K562 (cell line): ENCODE results near the gene KRT77. TPM values are rescaled to one million over a fixed set of nuclear protein-coding genes. Genes with fewer than 3 reads are reported as not detected.

Experiments used
- ATAC-seq: fragments of 200-7000 bp; cut with Tn5 transposase; 3 replicates; pipeline ENCODE4 v1.9.1; 2020; ENCODE audit warnings: moderate library complexity
- BruUV-seq: library from RNA; stranded (reverse); fragments of 400-500 nt; replicated peaks from 2 replicates; lab custom pipeline; 2021; lab: Mats Ljungman, UMichigan
- CTCF ChIA-PET: fragments of 300-600 bp; formaldehyde crosslinking; extraction: SDS; loops from one replicate; lab custom pipeline; 2021; ENCODE audit warnings: low intra/inter-chr PET ratio; lab: Yijun Ruan, JAX
- POLR2A ChIA-PET: fragments of 300-600, 350-650 bp; sonication (Branson Sonifier 250); formaldehyde crosslinking; extraction: SDS; loops from one replicate; lab custom pipeline; 2021; ENCODE audit warnings: antibody characterized with exemption, inconsistent platforms; lab: Yijun Ruan, JAX
- DNase-seq, 4 experiments: peaks; one replicate each; pipeline versions ENCODE4 v3.0.0 to v3.0.0-alpha.2; 2011 to 2018; ENCODE audit warnings: low spot score in 3 of 4, mixed read lengths in 3 of 4; ENCODE audit errors: extremely low read depth in 1 of 4
- FAIRE-seq: peaks from 2 replicates; lab custom pipeline; 2011; peaks lifted over from hg19 to GRCh38; lab: Jason Lieb, UNC
- H2AFZ ChIP-seq: 2 replicates; pipeline ENCODE4 v1.6.0; 2011; ENCODE audit warnings: low read depth, low read length, control low read depth, inconsistent platforms
- H3K27ac ChIP-seq: fragments of 200-600 bp; 3 replicates; pipeline ENCODE4 v1.8.0; 2011; ENCODE audit warnings: low read depth, mild to moderate bottlenecking, control low read depth, inconsistent platforms, low read length, moderate library complexity, mixed read lengths; ENCODE audit errors: extremely low read depth
- H3K27me3 ChIP-seq, 2 experiments: fragments of 300-600 bp in 1 of 2; 2 replicates in 1 of 2; 3 replicates in 1 of 2; pipeline versions ENCODE4 v1.6.0 to v1.8.0; 2011; ENCODE audit warnings: inconsistent platforms in 2 of 2, low read length in 2 of 2, mild to moderate bottlenecking in 1 of 2, mixed read lengths in 1 of 2, moderate library complexity in 1 of 2; ENCODE audit not compliant: control insufficient read depth in 2 of 2, insufficient read depth in 2 of 2
- H3K36me3 ChIP-seq: fragments of 300-600 bp; 3 replicates; pipeline ENCODE4 v1.8.0; 2011; ENCODE audit warnings: mild to moderate bottlenecking, low read length, inconsistent platforms; ENCODE audit not compliant: control insufficient read depth, insufficient read depth
- H3K4me1 ChIP-seq, 2 experiments: fragments of 200-600 bp in 1 of 2; replicated peaks in 1 of 2; 2 replicates in 1 of 2; 3 replicates in 1 of 2; pipeline versions ENCODE4 v1.5.1 to v1.8.0; 2011; ENCODE audit warnings: inconsistent platforms in 2 of 2, low read length in 2 of 2, mild to moderate bottlenecking in 1 of 2, mixed read lengths in 1 of 2, moderate library complexity in 1 of 2; ENCODE audit not compliant: control insufficient read depth in 2 of 2, insufficient read depth in 2 of 2
- H3K4me2 ChIP-seq: 2 replicates; pipeline ENCODE4 v1.6.1; 2011; ENCODE audit warnings: low read length, control low read depth, inconsistent platforms, mixed read lengths; ENCODE audit not compliant: insufficient read depth
- H3K4me3 ChIP-seq: fragments of 200-600 bp; sonication (generic), shearing (Covaris generic); 2 replicates; pipeline ENCODE4 v1.5.1; 2016; ENCODE audit warnings: control low read depth, inconsistent platforms
- H3K79me2 ChIP-seq: fragments of 200-600 bp; 3 replicates; pipeline ENCODE4 v1.8.0; 2011; ENCODE audit warnings: low read length, inconsistent platforms; ENCODE audit not compliant: control insufficient read depth, insufficient read depth
- H3K9ac ChIP-seq, 2 experiments: 2 replicates each; pipeline versions ENCODE4 v1.6.0 to v1.6.1; 2011; ENCODE audit warnings: low read depth in 2 of 2, low read length in 2 of 2, control low read depth in 1 of 2, inconsistent platforms in 1 of 2, mild to moderate bottlenecking in 1 of 2, mixed read lengths in 1 of 2; ENCODE audit not compliant: insufficient read depth in 1 of 2
- H3K9me1 ChIP-seq: one replicate; pipeline ENCODE4 v1.6.0; 2011; ENCODE audit warnings: inconsistent platforms, mild to moderate bottlenecking, low read length, moderate library complexity; ENCODE audit not compliant: control insufficient read depth, insufficient read depth
- H3K9me3 ChIP-seq: replicated peaks from 2 replicates; pipeline ENCODE4 v1.5.1; 2011; ENCODE audit warnings: low read depth, low read length, inconsistent platforms; ENCODE audit not compliant: control insufficient read depth, insufficient read depth
- H4K20me1 ChIP-seq: replicated peaks from 2 replicates; pipeline ENCODE4 v1.6.1; 2011; ENCODE audit warnings: low read length, inconsistent platforms, mixed read lengths; ENCODE audit not compliant: control insufficient read depth, insufficient read depth
- CREB3L1 ChIP-seq: fragments of 450-650 bp; IDR thresholded peaks from 2 replicates; pipeline ENCODE4 v1.6.1; 2014; ENCODE audit warnings: low read depth, mild to moderate bottlenecking, moderate library complexity, borderline replicate concordance
- E2F4 ChIP-seq: sonication (generic); formaldehyde crosslinking; IDR thresholded peaks from 2 replicates; pipeline ENCODE4 v1.8.0; 2022; ENCODE audit warnings: mild to moderate bottlenecking, low read depth, missing genetic modification reagents
- ELF2 ChIP-seq: fragments of 250-450 bp; sonication (Bioruptor Pico); IDR thresholded peaks from 2 replicates; pipeline ENCODE4 v1.5.0; 2021; ENCODE audit warnings: mild to moderate bottlenecking
- GABPB1 ChIP-seq: sonication (generic); formaldehyde crosslinking; IDR thresholded peaks from 2 replicates; pipeline ENCODE4 v1.8.0; 2022; ENCODE audit warnings: mild to moderate bottlenecking, missing genetic modification reagents
- HNRNPK ChIP-seq: fragments of 200-400 bp; formaldehyde crosslinking; IDR thresholded peaks from one replicate; pipeline ENCODE4 v1.6.1; 2018; ENCODE audit warnings: mild to moderate bottlenecking, low read depth, low read length; ENCODE audit not compliant: poor library complexity, severe bottlenecking
- NFXL1 ChIP-seq: fragments of 450-650 bp; formaldehyde crosslinking; IDR thresholded peaks from 2 replicates; pipeline ENCODE4 v1.4.0; 2021; ENCODE audit warnings: mild to moderate bottlenecking
- SAP30 ChIP-seq: fragments of 200-600 bp; sonication (generic); IDR thresholded peaks from 2 replicates; pipeline ENCODE4 v1.6.1; 2012; ENCODE audit warnings: borderline replicate concordance, low read depth, mild to moderate bottlenecking, moderate library complexity, low read length, control low read depth, inconsistent platforms; ENCODE audit not compliant: insufficient read depth, poor library complexity, severe bottlenecking
- SMARCC2 ChIP-seq: fragments of 450-650 bp; IDR thresholded peaks from 2 replicates; pipeline ENCODE4 v1.6.1; 2017; ENCODE audit warnings: antibody characterized with exemption, moderate library complexity, mild to moderate bottlenecking, low read depth
- USF1 ChIP-seq: sonication (generic); formaldehyde crosslinking; IDR thresholded peaks from 2 replicates; pipeline ENCODE4 v1.9.0; 2022; ENCODE audit warnings: mild to moderate bottlenecking, missing genetic modification reagents
- ZKSCAN1 ChIP-seq: fragments of 150-350 bp; IDR thresholded peaks from 2 replicates; pipeline ENCODE4 v1.6.1; 2016; ENCODE audit warnings: low read depth, low read length
- ZNF354B ChIP-seq: fragments of 250-450 bp; sonication (Bioruptor Pico); IDR thresholded peaks from 2 replicates; pipeline ENCODE4 v1.4.0; 2020
- ZNF644 ChIP-seq: fragments of 200-800 bp; sonication (Bioruptor generic); IDR thresholded peaks from 2 replicates; pipeline ENCODE4 v1.6.1; 2016; ENCODE audit warnings: low read depth, missing genetic modification characterization, missing compliant biosample characterization
- WGBS: fragments of 100-300 bp; shearing (Covaris generic); methylation state at CpG from one replicate; pipeline ENCODE4 v1.1.6; 2016; ENCODE audit warnings: low coverage, mixed read lengths; ENCODE audit not compliant: insufficient coverage; ENCODE audit errors: missing lambda C conversion rate; 5-methylcytosine and 5-hydroxymethylcytosine counted together
- in situ Hi-C: fragments of 300-500 bp; cut with MboI; formaldehyde crosslinking; loops from 4 replicates; pipeline ENCODE4 v1.15.0; 2018; ENCODE audit warnings: inconsistent platforms, mixed read lengths
- intact Hi-C: fragments of 100-400 bp; cut with micrococcal nuclease; formaldehyde crosslinking; loops from 2 replicates; pipeline ENCODE4 v1.14.2; 2022
- polyA plus RNA-seq, 8 experiments: library from polyadenylated mRNA; depleted of rRNA in 4 of 8; stranded (reverse) in 5 of 8; unstranded in 3 of 8; fragments of >200 nt; fragmentation: Nextera tagmentation in 2 of 8; fragmentation: Illumina TruSeq in 1 of 8; extraction: Ambion mirVana in 2 of 8; extraction: Trizol in 1 of 8; gene quantifications; 2 replicates each; pipeline versions ENCODE4 v1.2.1 to v1.2.3, GENCODE V29; 2011 to 2014; ENCODE audit warnings: inconsistent platforms in 1 of 8, missing spikeins in 1 of 8
- total RNA-seq, 7 experiments: library from RNA; depleted of rRNA in 6 of 7; stranded (reverse); fragments of >200 nt in 6 of 7; fragmentation: Illumina TruSeq in 2 of 7; extraction: Trizol in 2 of 7; gene quantifications; 2 replicates each; pipeline versions ENCODE4 v1.2.1 to v1.2.3, GENCODE V29; 2011 to 2021; ENCODE audit warnings: low replicate concordance in 1 of 7

KRT77 gene
- total and polyA plus RNA-seq, 9 of the 15 experiments (the other 6 are each of a cell fraction or from before 2014, with no cell fraction given) = not detected

- Histone ChIP-seq H3K4me2 (no peak overlapping the region), H3K27ac (no peak overlapping the region), H4K20me1 (0 out of 2 replicates have a peak, but pooled peaks cover 5% of the 10 kb centered on the region), H3K9me3 (no peaks in the 10 kb centered on the region), H2AFZ (no peak overlapping the region), H3K4me1 (no peaks in the 10 kb centered on the region), H3K27me3 (peaks cover 31 to 64% of the 10 kb centered on the region in 2 experiments), H3K9me1 (no peaks in the 10 kb centered on the region), H3K9ac (no peak overlapping the region), H3K79me2 (no peaks in the 10 kb centered on the region), H3K4me3 (no peak overlapping the region), H3K36me3 (no peaks in the 10 kb centered on the region)
- ChIA-PET POLR2A (interaction anchor here (0.6 kb wide), 1 partner anchor 34 kb away, joined by 3 read pairs; no protein-coding TSS in a partner anchor), CTCF (interaction anchor here (0.7 kb wide), 1 partner anchor 31 kb away, joined by 3 read pairs; no protein-coding TSS in a partner anchor)
- FAIRE-seq (no peak), DNase-seq (no peak), ATAC-seq (no peak)
- under 1% methylated on average over 10 of the region's 10 CpGs for whole genome bisulfite sequencing
- TF ChIP-seq HNRNPK (no peak), SMARCC2 (no peak), ZNF354B (CRISPR knock-in tag) (no peak), ZNF644 (tag) (no peak), E2F4 (CRISPR knock-in tag) (no peak), ZKSCAN1 (no peak), ELF2 (CRISPR knock-in tag) (no peak), CREB3L1 (no peak), GABPB1 (CRISPR knock-in tag) (no peak), SAP30 (no peak), NFXL1 (CRISPR knock-in tag) (no peak), USF1 (CRISPR knock-in tag) (no peak)
- intact Hi-C loops (no loop called here), in situ Hi-C loops (no loop called here)
- BruUV-seq = no TSS peak
Measured at GRCh38 chr12:52729147-52729546, 25.8 kb upstream of the KRT77 start.
